GM21786 (cell line): Measurements from ENCODE around the gene DEFB123.

Experiments used
- ATAC-seq: cut with Tn5 transposase; IDR thresholded peaks from one replicate; pipeline ENCODE4 v1.9.1; 2021; ENCODE audit not compliant: unreplicated experiment

Gene DEFB123

GRCh38 chr20:31473331-31474096 lies 33.1 kb downstream of the DEFB123 start:
- no peak for ATAC-seq

- ATAC-seq: no peak
These were observed 33.6 kb downstream of the DEFB123 start for GRCh38 chr20:31474097-31474436.

GRCh38 chr20:31474758-31475427 lies 34.5 kb downstream of the DEFB123 start, which contains the start of the genes DEFB124 and REM1:
DEFB124 (minus strand) TSS chr20:31475127; CDS start chr20:31473013, 2,114 bp downstream.
REM1 (plus strand) TSS chr20:31475288; CDS start chr20:31476446, 1,158 bp downstream.
- no peak for ATAC-seq

GRCh38 chr20:31475472-31476293 lies 35.3 kb downstream of the DEFB123 start:
- no peak for ATAC-seq

- no peak for ATAC-seq
These were observed 35.8 kb downstream of the DEFB123 start for GRCh38 chr20:31476294-31476585.

- no peak for ATAC-seq
These were observed 36.3 kb downstream of the DEFB123 start for GRCh38 chr20:31476643-31477215.

GRCh38 chr20:31484001-31484400 lies 43.6 kb downstream of the DEFB123 start:
- ATAC-seq: no peak

GRCh38 chr20:31485450-31486339 lies 45.3 kb downstream of the DEFB123 start:
- no peak for ATAC-seq

- ATAC-seq: no peak
These were observed 47.7 kb downstream of the DEFB123 start for GRCh38 chr20:31488115-31488514.

- no peak for ATAC-seq
These were observed 48.7 kb downstream of the DEFB123 start for GRCh38 chr20:31489152-31489551.

GRCh38 chr20:31490752-31491151 lies 50.3 kb downstream of the DEFB123 start:
- ATAC-seq: no peak

- ATAC-seq: no peak
These were observed 53.7 kb downstream of the DEFB123 start for GRCh38 chr20:31494131-31494530.

- ATAC-seq: no peak
These were observed 56.4 kb downstream of the DEFB123 start for GRCh38 chr20:31496761-31497295.

- no peak for ATAC-seq
These were observed 57.6 kb downstream of the DEFB123 start for GRCh38 chr20:31497838-31498540.
